Endodermal cell (in vitro differentiated cells): ENCODE data around the gene LECT2. TPM values are rescaled to one million over a fixed set of nuclear protein-coding genes. Genes with fewer than 3 reads are reported as not detected.

Experiments used
- DNase-seq: peaks from one replicate; pipeline ENCODE4 v3.0.0-alpha.2; 2017
- H3K27ac ChIP-seq: 2 replicates; pipeline ENCODE4 v1.5.1; 2013; ENCODE audit warnings: mild to moderate bottlenecking, low read depth, low read length, moderate library complexity
- H3K27me3 ChIP-seq: 2 replicates; pipeline ENCODE4 v1.6.1; 2013; ENCODE audit warnings: mild to moderate bottlenecking, low read length, moderate library complexity; ENCODE audit not compliant: insufficient read depth, control insufficient read depth, poor library complexity, severe bottlenecking
- H3K36me3 ChIP-seq: 2 replicates; pipeline ENCODE4 v1.7.0; 2013; ENCODE audit warnings: mild to moderate bottlenecking, low read length, moderate library complexity; ENCODE audit not compliant: control insufficient read depth, insufficient read depth
- H3K4me1 ChIP-seq: one replicate; pipeline ENCODE4 v1.7.0; 2013; ENCODE audit warnings: low read length; ENCODE audit not compliant: control insufficient read depth, insufficient read depth
- H3K4me3 ChIP-seq: 2 replicates; pipeline ENCODE4 v1.5.1; 2013; ENCODE audit warnings: mild to moderate bottlenecking, low read length, moderate library complexity
- H3K9ac ChIP-seq: 2 replicates; pipeline ENCODE4 v1.6.1; 2013; ENCODE audit warnings: mild to moderate bottlenecking, low read length, moderate library complexity; ENCODE audit not compliant: poor library complexity, severe bottlenecking; ENCODE audit errors: extremely low read depth
- H3K9me3 ChIP-seq: 2 replicates; pipeline ENCODE4 v1.6.1; 2013; ENCODE audit warnings: mild to moderate bottlenecking, low read length, moderate library complexity; ENCODE audit not compliant: control insufficient read depth
- H3K27ac Mint-ChIP-seq: 2 replicates; pipeline ENCODE4 v1.8.0; 2020; ENCODE audit warnings: mixed read lengths
- H3K27me3 Mint-ChIP-seq: 2 replicates; pipeline ENCODE4 v1.8.0; 2021; ENCODE audit warnings: mild to moderate bottlenecking, mixed read lengths; ENCODE audit not compliant: insufficient read depth
- H3K36me3 Mint-ChIP-seq: 2 replicates; pipeline ENCODE4 v1.8.0; 2020; ENCODE audit warnings: low read depth, mixed read lengths
- H3K4me1 Mint-ChIP-seq: 2 replicates; pipeline ENCODE4 v1.8.0; 2020; ENCODE audit warnings: mixed read lengths
- H3K4me3 Mint-ChIP-seq: 2 replicates; pipeline ENCODE4 v1.8.0; 2020; ENCODE audit warnings: mild to moderate bottlenecking, moderate library complexity, mixed read lengths
- H3K9me3 Mint-ChIP-seq: 2 replicates; pipeline ENCODE4 v1.8.0; 2020; ENCODE audit warnings: mild to moderate bottlenecking, mixed read lengths
- CTCF ChIP-seq: fragments of 200-600 bp; sonication (generic); conservative IDR thresholded peaks from 2 replicates; pipeline ENCODE4 v1.5.0; 2021; ENCODE audit warnings: antibody characterized with exemption, mild to moderate bottlenecking
- WGBS, 2 experiments: methylation state at CpG; one replicate each; pipeline versions ENCODE4 v1.1.5 to v1.1.7; 2013; ENCODE audit warnings: missing lambda C conversion rate in 2 of 2, mixed read lengths in 1 of 2; ENCODE audit not compliant: insufficient coverage in 1 of 2, insufficient read length in 1 of 2; 5-methylcytosine and 5-hydroxymethylcytosine counted together
- total RNA-seq, 2 donors: library from RNA; stranded (reverse); fragmentation: NEBNext Ultra II Directional in 1 of 2; extraction: Animal tissue kit (Norgen Biotek cat#: 25700) in 1 of 2; gene quantifications; 2 replicates in 1 of 2; 3 replicates in 1 of 2; pipeline ENCODE4 v1.2.1, GENCODE V29; 2021

Gene LECT2
- total RNA-seq, 2 donors from 2014 or later: not detected

GRCh38 chr5:135985951-135986350 is 31.2 kb upstream of the LECT2 start:
- peaks cover 9% of the 10 kb centered on the region for H3K27me3 Mint-ChIP-seq
- no peak overlapping the region for H3K27ac Mint-ChIP-seq
- DNase-seq: no peak
- Histone ChIP-seq H3K27me3 (no peaks in the 10 kb centered on the region), H3K9me3 (no peaks in the 10 kb centered on the region), H3K27ac (no peak overlapping the region), H3K4me3 (no peak overlapping the region), H3K9ac (no peak overlapping the region), H3K36me3 (no peaks in the 10 kb centered on the region), H3K4me1 (no peaks in the 10 kb centered on the region)
- no peaks in the 10 kb centered on the region for H3K4me1 Mint-ChIP-seq
- no peaks in the 10 kb centered on the region for H3K36me3 Mint-ChIP-seq
- H3K4me3 Mint-ChIP-seq: no peak overlapping the region
- H3K9me3 Mint-ChIP-seq: peaks cover 2% of the 10 kb centered on the region
- TF ChIP-seq CTCF: no peak
- WGBS, 2 experiments: no CpG with 5 or more reads among the region's 1 CpG

- H3K4me1 ChIP-seq: peaks cover 8% of the 10 kb centered on the region
- H3K27me3 Mint-ChIP-seq: peaks cover 8% of the 10 kb centered on the region
- H3K27ac ChIP-seq: no peak overlapping the region
- TF ChIP-seq CTCF: no peak
- no peak for DNase-seq
- H3K9me3 Mint-ChIP-seq: peaks cover 2% of the 10 kb centered on the region
- no peak overlapping the region for H3K4me3 ChIP-seq
- H3K36me3 Mint-ChIP-seq: no peaks in the 10 kb centered on the region
- 93% methylated on average over 1 of the region's 1 CpG; no CpG with 5 or more reads in 1 of the 2 experiments for WGBS, 2 experiments
- peaks cover 10% of the 10 kb centered on the region for H3K4me1 Mint-ChIP-seq
- no peak overlapping the region for H3K4me3 Mint-ChIP-seq
- H3K9me3 ChIP-seq: no peaks in the 10 kb centered on the region
- H3K27ac Mint-ChIP-seq: no peak overlapping the region
- H3K36me3 ChIP-seq: no peaks in the 10 kb centered on the region
- H3K9ac ChIP-seq: no peak overlapping the region
- no peaks in the 10 kb centered on the region for H3K27me3 ChIP-seq
These were observed 25.8 kb upstream of the LECT2 start for GRCh38 chr5:135980620-135981019.

- Mint-ChIP-seq H3K4me3 (no peak overlapping the region), H3K4me1 (peaks cover 13% of the 10 kb centered on the region), H3K36me3 (no peaks in the 10 kb centered on the region), H3K27me3 (peaks cover 5% of the 10 kb centered on the region), H3K27ac (no peak overlapping the region), H3K9me3 (peaks cover 2% of the 10 kb centered on the region)
- no peak for TF ChIP-seq CTCF
- Histone ChIP-seq H3K4me1 (peaks cover 8% of the 10 kb centered on the region), H3K27me3 (no peaks in the 10 kb centered on the region), H3K9me3 (no peaks in the 10 kb centered on the region), H3K4me3 (no peak overlapping the region), H3K27ac (no peak overlapping the region), H3K9ac (no peak overlapping the region), H3K36me3 (no peaks in the 10 kb centered on the region)
- no peak for DNase-seq
- WGBS, 2 experiments: 70 to 94% methylated on average over 1 of the region's 1 CpG
These were observed 24.7 kb upstream of the LECT2 start for GRCh38 chr5:135979510-135979909.
